OCI-LY3 (cell line): Measurements from ENCODE around the gene BMI1.

Experiments
- H2AFZ ChIP-seq: fragments of 200-600, 300-600 bp; shearing (Covaris generic); 2 replicates; pipeline ENCODE4 v1.6.0; 2014; ENCODE audit warnings: antibody characterized with exemption, low read depth, low read length
- H3K27ac ChIP-seq: fragments of 200-600, 300-600 bp; sonication (generic); 2 replicates; pipeline ENCODE4 v1.5.1; 2014; ENCODE audit warnings: mild to moderate bottlenecking, low read length, moderate library complexity, mixed read lengths
- H3K27me3 ChIP-seq: fragments of 200-600, 300-600 bp; sonication (generic); 2 replicates; pipeline ENCODE4 v1.6.1; 2014; ENCODE audit warnings: low read depth, low read length, mixed read lengths
- H3K36me3 ChIP-seq: fragments of 200-600, 300-600 bp; sonication (generic); replicated peaks from 2 replicates; pipeline ENCODE3; 2014; ENCODE audit warnings: low read depth, low read length, mixed read lengths
- H3K4me1 ChIP-seq: fragments of 300-600, 200-600 bp; sonication (generic); 2 replicates; pipeline ENCODE4 v1.6.1; 2014; ENCODE audit warnings: low read length, mixed read lengths
- H3K4me2 ChIP-seq: fragments of 200-600, 300-600 bp; sonication (generic); 2 replicates; pipeline ENCODE4 v1.6.1; 2014; ENCODE audit warnings: low read length, mixed read lengths
- H3K4me3 ChIP-seq: fragments of 300-600, 200-600 bp; sonication (generic); 2 replicates; pipeline ENCODE4 v1.5.1; 2014; ENCODE audit warnings: antibody characterized with exemption, mild to moderate bottlenecking, low read length, moderate library complexity
- H3K79me2 ChIP-seq: fragments of 300-600, 200-600 bp; shearing (Covaris generic); 2 replicates; pipeline ENCODE4 v1.6.1; 2014; ENCODE audit warnings: mild to moderate bottlenecking, low read length, mixed read lengths
- H3K9ac ChIP-seq: fragments of 300-600, 200-600 bp; shearing (Covaris generic); 2 replicates; pipeline ENCODE4 v1.6.0; 2014; ENCODE audit warnings: mild to moderate bottlenecking, low read length, moderate library complexity
- H3K9me3 ChIP-seq: fragments of 200-600, 300-600 bp; shearing (Covaris generic); 2 replicates; pipeline ENCODE4 v1.6.1; 2014; ENCODE audit warnings: low read length, mixed read lengths; ENCODE audit not compliant: insufficient read depth
- H4K20me1 ChIP-seq: fragments of 200-600, 300-600 bp; sonication (generic); 2 replicates; pipeline ENCODE4 v1.6.1; 2016; ENCODE audit warnings: low read length, mixed read lengths; ENCODE audit not compliant: insufficient read depth
- EZH2phosphoT487 ChIP-seq: fragments of 200-600 bp; shearing (Covaris generic); IDR thresholded peaks from 2 replicates; pipeline ENCODE4 v1.6.1; 2018; ENCODE audit warnings: antibody characterized with exemption, mixed run types, low read depth
- TF ChIP-seq, protein P1 (sequence below): fragments of 200-600, 300-600 bp; sonication (generic); IDR thresholded peaks from 2 replicates; pipeline ENCODE4 v1.5.1; 2014; ENCODE audit warnings: antibody characterized with exemption, low read length, low read depth

Gene BMI1

DNA sequence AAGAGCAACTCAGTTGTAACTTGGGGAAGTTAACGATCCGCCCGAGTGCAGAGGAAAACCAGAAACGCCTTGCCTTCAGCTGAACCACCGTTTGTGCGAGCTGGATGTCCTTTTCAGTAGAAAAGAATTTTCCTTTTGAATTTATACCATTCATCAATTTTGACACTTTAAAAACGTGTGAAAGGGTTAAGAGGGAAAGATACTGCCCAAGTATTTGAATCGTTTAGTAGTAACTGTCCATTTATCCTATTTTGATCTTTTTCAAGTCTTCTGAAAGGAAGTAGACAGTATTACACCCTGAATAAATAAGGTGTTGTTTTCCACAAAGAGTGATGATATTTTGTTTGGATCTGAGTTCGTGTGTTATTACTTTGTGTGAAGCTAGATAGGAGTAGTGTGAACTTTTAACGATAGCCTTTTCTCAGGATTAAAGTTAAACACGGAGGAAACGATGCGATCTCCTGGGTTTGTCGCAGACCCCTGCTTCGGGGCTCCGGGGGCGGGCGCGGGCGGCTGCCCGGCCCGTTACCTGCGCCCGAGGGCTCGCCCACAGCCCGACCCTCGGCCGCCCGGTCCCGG lies 830 bp upstream of the BMI1 start:
- no peak for TF ChIP-seq EZH2phosphoT487
- TF ChIP-seq, protein P1, sequence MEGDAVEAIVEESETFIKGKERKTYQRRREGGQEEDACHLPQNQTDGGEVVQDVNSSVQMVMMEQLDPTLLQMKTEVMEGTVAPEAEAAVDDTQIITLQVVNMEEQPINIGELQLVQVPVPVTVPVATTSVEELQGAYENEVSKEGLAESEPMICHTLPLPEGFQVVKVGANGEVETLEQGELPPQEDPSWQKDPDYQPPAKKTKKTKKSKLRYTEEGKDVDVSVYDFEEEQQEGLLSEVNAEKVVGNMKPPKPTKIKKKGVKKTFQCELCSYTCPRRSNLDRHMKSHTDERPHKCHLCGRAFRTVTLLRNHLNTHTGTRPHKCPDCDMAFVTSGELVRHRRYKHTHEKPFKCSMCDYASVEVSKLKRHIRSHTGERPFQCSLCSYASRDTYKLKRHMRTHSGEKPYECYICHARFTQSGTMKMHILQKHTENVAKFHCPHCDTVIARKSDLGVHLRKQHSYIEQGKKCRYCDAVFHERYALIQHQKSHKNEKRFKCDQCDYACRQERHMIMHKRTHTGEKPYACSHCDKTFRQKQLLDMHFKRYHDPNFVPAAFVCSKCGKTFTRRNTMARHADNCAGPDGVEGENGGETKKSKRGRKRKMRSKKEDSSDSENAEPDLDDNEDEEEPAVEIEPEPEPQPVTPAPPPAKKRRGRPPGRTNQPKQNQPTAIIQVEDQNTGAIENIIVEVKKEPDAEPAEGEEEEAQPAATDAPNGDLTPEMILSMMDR: no peak
- Histone ChIP-seq H3K79me2 (peaks cover 37% of the 10 kb centered on the region), H3K9me3 (no peaks in the 10 kb centered on the region), H3K27ac (no peak overlapping the region), H3K9ac (peak overlapping the region; percentile 63), H3K4me2 (peak overlapping the region; percentile 97), H3K4me1 (peaks cover 36% of the 10 kb centered on the region), H3K4me3 (peak overlapping the region; percentile 86), H2AFZ (no peak overlapping the region), H4K20me1 (peaks cover 14% of the 10 kb centered on the region; the same call in 1 of the 2 replicates), H3K36me3 (no peaks in the 10 kb centered on the region), H3K27me3 (peaks cover 41% of the 10 kb centered on the region)

- Histone ChIP-seq H2AFZ (peak overlapping the region; percentile 77; the same call in 1 of the 2 replicates), H3K9me3 (no peaks in the 10 kb centered on the region), H4K20me1 (peaks cover 14% of the 10 kb centered on the region; the same call in 1 of the 2 replicates), H3K36me3 (no peaks in the 10 kb centered on the region), H3K27me3 (peaks cover 41% of the 10 kb centered on the region), H3K27ac (peak overlapping the region; percentile 42), H3K79me2 (peaks cover 39% of the 10 kb centered on the region), H3K4me1 (peaks cover 37% of the 10 kb centered on the region), H3K9ac (peak overlapping the region; percentile 92), H3K4me3 (peak overlapping the region; percentile 98), H3K4me2 (peak overlapping the region; percentile 58)
- no peak for TF ChIP-seq EZH2phosphoT487
- TF ChIP-seq, protein P1: no peak
Measured at GRCh38 chr10:22321156-22321923, 441 bp downstream of the BMI1 start.

DNA sequence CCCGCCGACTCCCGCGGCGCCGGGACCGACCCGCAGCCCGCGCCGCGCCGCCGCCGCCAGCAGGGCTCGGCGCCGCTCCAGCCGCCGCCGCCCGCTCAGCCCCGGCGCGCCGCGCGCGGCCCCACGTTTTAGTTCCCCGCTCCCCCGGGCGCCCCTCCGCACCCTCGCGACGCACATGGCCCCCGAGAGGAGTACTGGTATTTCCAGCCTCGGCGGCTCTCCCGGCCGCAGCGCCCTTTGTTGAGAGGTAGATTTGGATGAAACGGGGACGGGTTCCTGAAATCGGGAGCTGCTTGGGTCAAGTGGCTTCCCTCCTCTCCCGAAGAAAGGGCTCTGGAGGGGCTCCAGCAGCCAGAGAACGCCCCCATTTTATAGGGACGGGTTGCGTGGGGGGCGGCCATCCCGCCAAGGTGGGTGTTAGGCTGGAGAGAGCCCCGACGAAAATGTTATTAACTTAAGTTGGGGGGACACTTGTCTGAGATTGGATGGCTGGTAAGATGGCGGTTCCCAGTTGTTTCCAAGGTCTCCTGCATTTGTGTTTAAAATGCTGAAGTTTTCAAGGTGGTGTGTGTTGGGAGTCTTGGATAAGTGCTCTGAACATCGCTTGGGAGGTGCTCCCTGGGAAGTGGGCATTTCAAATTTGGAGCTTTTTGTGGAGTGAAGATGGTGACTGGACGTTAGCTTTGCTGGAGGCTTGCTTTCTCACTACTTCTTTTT lies 1.2 kb downstream of the BMI1 start:
- peak overlapping the region; percentile 97 for H3K4me3 ChIP-seq
- H3K4me1 ChIP-seq: peaks cover 38% of the 10 kb centered on the region
- H3K4me2 ChIP-seq: peak overlapping the region; percentile 88
- H3K79me2 ChIP-seq: peaks cover 34% of the 10 kb centered on the region
- H2AFZ ChIP-seq: 0 out of 2 replicates have a peak overlapping the region, but pooled peaks have one; percentile 19
- peaks cover 6% of the 10 kb centered on the region for H3K36me3 ChIP-seq
- H3K27ac ChIP-seq: no peak overlapping the region
- H3K27me3 ChIP-seq: peaks cover 41% of the 10 kb centered on the region
- H4K20me1 ChIP-seq: peaks cover 14% of the 10 kb centered on the region; the same call in 1 of the 2 replicates
- no peaks in the 10 kb centered on the region for H3K9me3 ChIP-seq
- TF ChIP-seq, protein P1: no peak
- peak; percentile 99 for TF ChIP-seq EZH2phosphoT487
- peak overlapping the region; percentile 78 for H3K9ac ChIP-seq
